NCI-H2171 treated with DMSO at 0.1 percent for 48 hours (cell line): ENCODE results near the gene ZNF469.

Experiments used
- DNase-seq: peaks from one replicate; lab custom pipeline; 2025; lab: John Stamatoyannopoulos, UW

ZNF469 gene

DNA sequence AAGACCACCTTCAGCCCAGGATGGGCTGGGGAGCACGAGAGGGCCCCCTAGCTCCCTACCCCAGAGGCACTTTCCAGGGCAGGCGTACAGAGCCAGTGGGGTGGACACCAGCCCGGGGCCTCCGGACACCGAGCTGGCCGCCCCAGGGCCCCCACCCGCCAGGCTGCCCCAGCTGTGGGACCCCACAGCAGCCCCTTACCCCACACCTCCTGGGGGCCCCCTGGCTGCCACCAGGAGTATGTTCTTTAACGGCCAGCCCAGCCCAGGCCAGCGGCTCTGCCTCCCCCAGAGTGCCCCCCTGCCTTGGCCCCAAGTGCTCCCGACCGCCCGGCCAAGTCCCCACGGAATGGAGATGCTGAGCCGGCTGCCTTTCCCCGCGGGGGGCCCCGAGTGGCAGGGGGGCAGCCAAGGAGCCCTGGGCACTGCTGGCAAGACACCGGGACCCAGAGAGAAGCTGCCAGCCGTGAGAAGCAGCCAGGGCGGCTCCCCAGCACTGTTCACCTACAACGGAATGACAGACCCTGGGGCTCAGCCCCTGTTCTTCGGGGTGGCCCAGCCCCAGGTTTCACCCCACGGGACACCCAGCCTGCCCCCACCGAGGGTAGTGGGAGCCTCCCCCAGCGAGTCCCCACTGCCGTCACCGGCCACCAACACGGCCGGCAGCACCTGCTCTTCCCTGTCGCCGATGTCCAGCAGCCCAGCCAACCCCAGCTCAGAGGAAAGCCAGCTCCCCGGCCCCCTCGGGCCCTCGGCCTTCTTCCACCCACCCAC, 46.0 kb downstream of the ZNF469 start:
- no peak for DNase-seq

DNA sequence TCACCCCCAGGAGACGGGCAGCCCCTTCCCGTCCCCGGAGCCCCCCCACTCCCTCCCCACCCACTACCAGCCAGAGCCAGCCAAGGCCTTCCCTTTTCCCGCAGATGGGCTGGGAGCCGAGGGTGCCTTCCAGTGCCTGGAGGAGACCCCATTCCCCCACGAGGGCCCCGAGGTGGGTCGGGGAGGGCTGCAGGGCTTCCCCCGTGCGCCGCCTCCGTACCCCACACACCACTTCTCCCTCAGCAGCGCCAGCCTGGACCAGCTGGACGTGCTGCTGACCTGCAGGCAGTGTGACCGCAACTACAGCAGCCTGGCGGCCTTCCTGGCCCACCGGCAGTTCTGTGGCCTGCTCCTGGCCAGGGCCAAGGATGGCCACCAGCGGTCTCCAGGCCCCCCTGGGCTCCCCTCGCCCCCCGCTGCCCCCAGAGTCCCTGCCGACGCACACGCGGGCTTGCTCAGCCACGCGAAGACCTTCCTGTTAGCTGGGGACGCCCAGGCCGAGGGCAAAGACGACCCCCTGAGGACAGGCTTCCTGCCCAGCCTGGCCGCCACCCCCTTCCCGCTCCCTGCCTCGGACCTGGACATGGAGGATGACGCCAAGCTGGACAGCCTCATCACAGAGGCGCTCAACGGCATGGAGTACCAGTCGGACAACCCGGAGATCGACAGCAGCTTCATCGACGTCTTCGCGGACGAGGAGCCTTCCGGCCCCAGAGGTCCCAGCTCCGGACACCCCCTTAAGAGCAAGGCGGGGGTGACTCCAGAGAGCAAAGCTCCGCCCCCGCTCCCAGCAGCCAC, 46.8 kb downstream of the ZNF469 start:
- DNase-seq = no peak

DNA sequence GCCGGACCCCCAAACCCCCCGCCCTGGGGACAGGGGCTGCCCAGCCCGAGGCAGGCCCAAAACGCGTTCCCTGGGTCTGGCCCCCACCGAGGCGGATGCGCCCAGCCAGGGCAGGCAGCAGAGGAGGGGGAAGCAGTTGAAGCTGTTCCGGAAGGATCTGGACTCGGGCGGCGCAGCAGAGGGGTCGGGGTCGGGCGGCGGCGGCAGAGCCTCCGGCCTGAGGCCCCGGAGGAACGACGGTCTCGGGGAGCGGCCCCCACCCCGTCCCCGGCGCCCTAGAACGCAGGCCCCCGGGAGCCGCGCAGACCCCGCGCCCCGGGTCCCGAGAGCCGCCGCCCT, 47.4 kb downstream of the ZNF469 start:
- DNase-seq = no peak

DNA sequence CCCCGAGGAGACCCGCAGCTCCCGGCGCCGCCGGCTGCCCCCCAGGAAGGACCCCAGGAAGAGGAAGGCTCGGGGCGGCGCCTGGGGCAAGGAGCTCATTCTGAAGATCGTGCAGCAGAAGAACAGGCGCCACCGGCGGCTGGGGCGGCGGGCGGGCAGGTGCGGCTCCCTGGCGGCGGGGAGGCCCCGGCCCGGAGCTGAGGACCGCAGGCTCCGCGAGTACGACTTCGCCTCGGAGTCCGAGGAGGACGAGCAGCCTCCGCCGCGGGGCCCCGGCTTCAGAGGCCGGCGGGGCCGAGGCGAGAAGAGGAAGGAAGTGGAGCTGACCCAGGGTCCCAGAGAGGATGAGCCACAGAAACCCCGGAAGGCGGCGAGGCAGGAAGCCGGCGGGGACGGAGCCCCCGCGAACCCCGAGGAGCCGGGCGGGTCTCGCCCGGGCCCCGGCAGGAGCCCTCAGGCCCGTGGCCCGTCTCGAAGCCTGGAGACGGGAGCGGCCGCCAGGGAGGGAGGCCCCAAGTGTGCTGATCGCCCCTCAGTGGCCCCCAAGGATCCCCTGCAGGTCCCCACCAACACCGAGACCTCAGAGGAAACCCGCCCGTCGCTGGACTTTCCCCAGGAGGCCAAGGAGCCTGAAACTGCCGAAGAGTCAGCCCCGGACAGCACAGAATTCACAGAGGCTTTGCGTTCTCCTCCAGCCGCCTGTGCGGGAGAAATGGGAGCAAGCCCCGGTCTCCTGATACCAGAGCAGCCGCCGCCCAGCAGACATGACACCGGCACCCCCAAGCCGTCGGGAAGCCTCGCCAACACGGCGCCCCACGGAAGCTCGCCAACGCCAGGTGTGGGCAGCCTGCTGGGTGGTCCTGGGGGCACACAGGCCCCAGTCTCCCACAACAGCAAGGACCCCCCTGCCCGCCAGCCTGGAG, 48.0 kb downstream of the ZNF469 start:
- no peak for DNase-seq

DNA sequence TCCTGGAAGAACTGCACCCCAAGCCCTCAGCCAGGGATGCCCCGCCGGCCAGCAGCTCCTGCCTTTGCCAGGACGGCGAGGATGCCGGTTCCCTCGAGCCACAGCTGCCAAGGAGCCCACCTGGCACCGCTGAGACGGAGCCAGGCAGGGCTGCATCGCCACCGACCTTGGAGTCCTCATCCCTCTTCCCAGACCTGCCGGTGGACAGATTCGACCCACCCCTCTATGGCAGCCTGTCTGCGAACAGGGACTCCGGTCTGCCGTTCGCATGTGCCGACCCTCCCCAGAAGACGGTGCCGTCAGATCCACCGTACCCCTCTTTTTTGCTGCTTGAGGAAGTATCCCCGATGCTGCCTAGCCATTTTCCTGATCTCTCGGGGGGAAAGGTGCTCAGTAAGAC, 48.9 kb downstream of the ZNF469 start:
- DNase-seq = no peak

DNA sequence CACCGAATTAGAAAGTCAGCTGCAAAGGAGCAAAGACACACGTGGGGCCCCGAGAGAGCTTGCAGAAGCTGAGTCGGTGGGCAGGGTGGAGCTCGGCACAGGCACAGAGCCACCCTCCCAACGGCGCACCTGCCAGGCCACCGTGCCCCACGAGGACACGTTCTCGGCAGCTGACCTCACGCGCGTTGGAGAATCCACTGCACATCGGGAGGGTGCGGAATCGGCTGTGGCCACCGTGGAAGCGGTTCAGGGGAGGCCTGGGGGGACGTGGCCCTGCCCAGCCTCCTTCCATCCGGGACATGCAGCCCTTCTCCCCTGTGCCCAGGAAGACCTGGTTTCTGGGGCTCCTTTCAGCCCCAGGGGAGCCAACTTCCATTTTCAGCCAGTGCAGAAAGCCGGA, 49.4 kb downstream of the ZNF469 start:
- no peak for DNase-seq
